SW 1271 (cell line): ENCODE results near the gene ARID3C.

ENCODE experiments used
- DNase-seq, 2 experiments: peaks; one replicate each; lab custom pipeline; 2025; lab: John Stamatoyannopoulos, UW

ARID3C gene, protein sequence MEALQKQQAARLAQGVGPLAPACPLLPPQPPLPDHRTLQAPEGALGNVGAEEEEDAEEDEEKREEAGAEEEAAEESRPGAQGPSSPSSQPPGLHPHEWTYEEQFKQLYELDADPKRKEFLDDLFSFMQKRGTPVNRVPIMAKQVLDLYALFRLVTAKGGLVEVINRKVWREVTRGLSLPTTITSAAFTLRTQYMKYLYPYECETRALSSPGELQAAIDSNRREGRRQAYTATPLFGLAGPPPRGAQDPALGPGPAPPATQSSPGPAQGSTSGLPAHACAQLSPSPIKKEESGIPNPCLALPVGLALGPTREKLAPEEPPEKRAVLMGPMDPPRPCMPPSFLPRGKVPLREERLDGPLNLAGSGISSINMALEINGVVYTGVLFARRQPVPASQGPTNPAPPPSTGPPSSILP

DNA sequence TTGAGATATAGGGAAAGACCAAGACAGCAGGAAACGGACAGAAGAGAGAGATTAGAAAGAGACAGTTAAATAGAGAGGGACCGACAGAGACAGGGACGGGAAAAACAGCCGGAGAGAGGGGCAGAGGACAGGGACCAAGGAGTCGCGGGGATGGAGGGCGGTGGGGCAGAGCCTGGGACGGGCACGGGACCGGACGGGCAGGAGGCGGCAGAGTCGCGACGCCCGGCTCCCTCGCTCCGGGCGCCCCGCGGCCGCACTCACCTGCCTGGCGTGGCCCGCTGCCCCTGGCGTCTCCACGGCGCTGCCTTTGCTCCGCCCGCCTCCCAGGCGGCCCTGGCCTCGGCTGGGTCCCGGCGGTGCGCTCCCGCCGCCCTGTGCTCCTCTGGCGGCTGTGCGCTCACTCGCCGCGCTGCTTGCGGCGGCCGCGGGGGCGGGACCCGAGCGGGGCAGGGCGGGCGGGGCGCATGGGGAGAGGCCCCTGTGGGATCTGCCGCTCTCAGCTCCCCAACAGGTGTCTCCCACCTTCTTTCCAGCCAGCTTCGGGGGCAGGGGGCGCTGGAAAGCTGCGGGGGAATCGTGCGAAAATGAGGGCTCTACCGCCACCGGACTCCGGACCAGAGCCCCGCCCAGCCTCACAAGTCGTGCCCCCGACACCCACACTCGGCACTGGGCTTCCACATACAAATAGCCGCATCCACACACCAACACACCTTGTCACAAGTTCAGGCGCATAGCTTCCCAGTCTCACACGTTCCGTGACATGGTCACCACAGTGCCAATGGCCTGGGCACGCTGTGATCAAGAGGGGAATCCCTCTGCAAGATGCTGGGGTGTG, at the start of gene ARID3C:
TSS of gene ARID3C (minus strand) at position 411 of the 835 bp plus-strand sequence. CDS start 1,052 bp downstream, outside the sequence.
- no peak for DNase-seq

GRCh38 chr9:34675869-34676268, 47.0 kb upstream of the ARID3C start:
- DNase-seq, result no peak

GRCh38 chr9:34675048-34675714, 46.3 kb upstream of the ARID3C start:
- DNase-seq, result peak in 1 of 2 experiments; percentile 33

GRCh38 chr9:34674440-34674839, 45.6 kb upstream of the ARID3C start:
- DNase-seq, result no peak

- no peak for DNase-seq
These were observed 42.4 kb upstream of the ARID3C start for GRCh38 chr9:34671307-34671706.

DNA sequence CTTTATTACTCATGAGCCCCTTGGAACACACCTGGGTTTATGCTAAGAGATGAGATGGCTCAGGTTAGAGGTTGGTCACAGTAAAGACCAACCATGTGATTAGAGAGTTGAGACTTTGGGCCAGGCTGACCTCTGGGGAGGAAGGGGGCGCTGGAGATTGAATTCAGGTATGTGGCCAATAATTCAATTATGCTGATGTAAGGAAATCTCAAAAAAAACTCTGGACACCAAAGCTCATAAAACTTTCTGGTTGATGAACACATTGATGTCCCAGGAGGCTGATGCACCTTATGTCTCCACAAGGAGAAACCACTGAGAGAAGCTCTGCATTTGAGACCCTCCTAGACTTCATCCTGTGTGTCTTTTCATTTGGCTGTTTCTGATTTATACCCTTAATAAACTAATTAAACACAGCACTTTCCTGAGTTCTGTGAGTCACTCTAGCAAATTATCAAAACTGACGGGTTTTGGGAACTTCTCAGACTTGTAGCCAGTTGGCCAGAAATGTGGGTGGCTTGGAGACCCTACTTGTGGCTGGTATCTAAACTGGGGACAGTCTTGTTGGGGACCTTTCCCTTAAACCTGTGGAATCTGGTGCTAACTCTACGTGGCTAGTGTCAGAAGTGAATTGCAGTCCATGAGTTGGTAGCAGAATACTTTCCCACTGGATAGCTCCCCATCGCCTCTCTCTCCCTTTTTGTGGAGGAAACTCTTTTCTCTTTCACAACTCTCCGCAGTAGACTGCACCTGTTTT, 41.1 kb upstream of the ARID3C start:
- DNase-seq, result no peak

DNA sequence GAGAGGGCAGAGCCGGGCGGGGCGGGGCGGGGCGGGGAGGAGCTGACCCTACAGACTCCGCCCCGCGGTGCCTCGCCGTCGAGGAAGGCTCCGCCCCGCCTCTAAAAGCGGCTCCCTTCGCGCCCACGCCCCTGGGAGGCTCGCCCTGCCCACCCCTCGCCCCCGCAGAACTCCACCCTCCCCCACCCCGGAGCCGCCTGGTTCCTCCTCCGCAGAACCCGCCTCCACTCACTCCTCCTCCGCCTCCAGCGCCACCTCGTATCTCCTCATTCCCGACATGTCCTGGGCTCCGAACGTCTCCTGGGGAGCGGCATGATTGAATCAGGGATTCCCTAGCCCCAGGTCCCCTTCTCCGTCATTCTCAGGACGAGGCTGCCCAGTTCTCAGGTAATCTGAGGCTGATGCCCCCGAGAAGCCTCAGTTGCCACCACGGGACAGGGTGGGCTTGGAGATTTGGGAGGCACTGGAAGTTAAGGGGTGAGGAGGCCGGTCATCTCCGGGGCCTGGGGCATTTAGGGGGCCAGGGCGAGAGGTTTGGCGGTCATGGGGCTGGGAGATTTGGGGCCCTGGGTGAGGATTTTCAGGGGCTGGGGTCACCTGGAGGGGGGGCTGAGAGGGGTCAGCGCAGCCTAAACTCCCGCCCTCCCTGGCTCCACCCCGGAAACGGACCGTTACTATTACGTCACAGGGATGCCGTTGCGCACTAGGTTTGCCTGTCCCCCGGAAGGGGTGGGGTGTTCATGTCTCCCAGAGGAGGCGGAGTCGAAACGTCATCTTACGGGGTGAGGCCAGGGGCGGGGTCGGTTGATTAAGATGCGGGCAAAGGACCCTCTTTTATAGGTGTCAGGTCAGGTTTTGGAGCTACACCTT, 36.8 kb upstream of the ARID3C start:
- peak; percentile 73 to 85 for DNase-seq

- no peak for DNase-seq
These were observed 36.2 kb upstream of the ARID3C start for GRCh38 chr9:34665067-34665380.

DNA sequence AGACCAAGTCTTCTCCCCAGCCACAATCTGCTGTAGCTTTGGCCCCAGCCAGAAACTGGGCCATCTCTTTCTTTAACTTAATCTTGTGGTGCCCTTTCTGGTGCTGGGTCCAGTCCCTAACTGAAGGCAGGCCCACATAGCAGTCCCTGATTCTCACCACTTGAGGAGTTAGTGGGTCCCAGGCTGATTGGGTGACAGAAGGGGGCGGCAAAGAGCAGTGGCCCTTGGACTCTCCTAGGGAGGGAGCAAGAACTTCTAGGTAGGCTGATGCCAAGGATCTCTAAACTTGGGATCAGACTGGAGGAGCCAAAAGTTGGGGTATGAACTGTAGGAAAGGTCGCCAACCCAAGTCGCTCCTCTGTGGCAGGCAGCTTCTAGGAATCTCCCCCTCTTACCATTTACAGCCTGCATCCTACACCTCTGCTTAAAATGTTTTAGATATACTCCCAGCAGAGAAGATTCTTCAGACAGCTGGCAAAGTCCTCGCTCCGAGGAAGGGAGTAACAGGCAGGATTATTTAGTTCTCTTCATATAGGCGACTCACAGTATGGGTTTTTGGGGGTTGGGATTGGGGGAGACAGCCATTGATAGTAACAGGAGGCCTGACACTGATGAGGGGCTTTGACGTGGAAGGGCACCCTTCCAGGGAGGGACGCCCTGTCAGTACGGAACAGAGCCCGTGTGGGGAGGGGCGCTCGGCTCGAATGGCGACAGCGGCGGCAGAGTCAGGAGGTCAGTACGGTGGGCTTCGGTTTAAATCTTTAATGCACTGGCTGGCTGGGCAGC, 35.6 kb upstream of the ARID3C start:
- peak; percentile 21 to 67 for DNase-seq

GRCh38 chr9:34663303-34663605, 34.4 kb upstream of the ARID3C start:
- no peak for DNase-seq

DNA sequence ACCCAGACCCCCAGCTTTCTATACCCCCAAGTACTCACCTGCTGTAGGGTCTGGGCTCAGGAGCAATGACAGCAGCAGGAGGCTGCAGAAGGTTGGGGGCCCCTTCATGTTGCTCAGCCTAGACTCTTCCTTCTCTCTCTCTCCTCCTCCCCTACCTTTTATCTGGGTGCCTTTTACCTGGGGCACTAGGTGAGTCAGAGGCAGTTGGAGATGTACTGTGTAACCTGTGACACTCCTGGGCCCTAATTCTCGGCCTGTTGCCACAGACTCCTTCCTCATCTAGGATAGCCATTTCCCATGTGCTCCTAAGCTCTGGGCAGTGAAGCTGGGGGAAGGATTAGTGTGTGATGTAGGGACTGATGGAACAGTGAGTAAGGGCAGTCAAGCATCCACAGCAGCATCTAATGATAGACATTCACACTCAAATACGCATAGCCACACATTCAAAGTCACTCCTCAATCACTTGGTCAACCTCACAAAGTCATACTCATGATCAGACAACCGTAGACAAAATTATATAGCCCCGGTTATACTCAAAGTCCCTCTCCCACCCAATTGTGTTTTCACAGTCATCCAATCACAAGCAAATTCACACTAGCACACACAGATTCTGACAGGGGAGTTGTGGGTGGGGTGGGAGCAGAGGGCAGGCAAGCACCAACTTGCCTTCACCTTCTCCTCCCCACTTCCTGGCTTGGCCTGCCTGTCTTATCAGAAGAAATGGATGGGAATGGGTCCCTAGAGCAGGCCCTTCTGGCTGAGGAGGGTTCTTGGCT, 33.8 kb upstream of the ARID3C start, which contains the start of gene CCL27:
TSS of gene CCL27 (minus strand) at position 132 of the 777 bp plus-strand sequence. CDS start at position 108, 24 bp downstream.
- DNase-seq, result no peak

DNA sequence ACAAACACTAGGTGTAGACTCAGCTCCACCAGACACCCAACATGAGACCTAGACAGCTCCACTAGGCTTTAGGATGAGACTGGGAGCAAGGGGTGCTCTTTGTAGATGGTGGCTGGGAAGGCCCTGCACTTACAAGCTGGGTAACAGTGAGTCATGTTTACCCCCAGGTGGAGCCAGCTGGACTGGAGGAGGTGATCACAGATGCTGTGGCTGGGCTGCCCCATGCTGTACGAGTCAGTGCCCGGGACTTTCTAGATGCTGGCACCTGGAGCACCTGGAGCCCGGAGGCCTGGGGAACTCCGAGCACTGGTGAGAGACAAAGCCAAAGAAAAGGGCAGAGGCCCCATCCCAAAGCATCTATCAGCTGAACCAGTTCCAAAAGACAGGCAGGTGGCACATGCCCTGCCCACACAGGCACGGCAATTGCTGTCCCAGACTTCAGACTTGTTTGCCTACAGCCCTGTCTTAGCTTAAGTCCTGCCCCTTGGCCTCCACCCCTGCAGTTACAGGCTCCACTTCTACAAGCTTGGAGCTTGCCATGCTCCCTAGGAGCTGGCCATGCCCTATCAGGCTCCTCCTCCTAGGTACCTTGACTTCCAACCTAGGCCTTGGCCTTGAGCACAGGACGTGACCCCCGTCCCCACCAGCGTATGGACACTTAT, 30.9 kb upstream of the ARID3C start:
- DNase-seq, result no peak

- DNase-seq, result no peak
These were observed 29.6 kb upstream of the ARID3C start for GRCh38 chr9:34658461-34658860.

GRCh38 chr9:34656992-34657391, 28.1 kb upstream of the ARID3C start:
- DNase-seq, result no peak

DNA sequence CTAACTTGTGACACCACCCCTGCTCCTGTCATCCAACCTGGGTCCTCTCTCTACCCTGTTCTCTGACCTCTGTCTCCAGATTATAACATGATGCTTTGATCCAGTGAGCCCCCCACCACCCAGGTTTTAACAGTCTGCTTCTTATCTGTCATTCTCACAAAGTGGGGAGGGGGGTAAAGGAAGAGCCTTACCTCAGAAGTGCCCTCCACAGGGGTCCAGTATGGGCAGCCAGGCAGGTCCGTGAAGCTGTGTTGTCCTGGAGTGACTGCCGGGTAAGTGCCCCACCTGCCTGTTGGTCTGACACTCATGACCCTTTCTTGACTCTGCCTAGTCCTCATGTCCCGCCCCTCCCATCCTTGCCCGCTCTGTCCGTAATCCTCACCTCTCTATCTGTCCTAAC, 26.5 kb upstream of the ARID3C start:
- no peak for DNase-seq

- no peak for DNase-seq
These were observed 25.6 kb upstream of the ARID3C start for GRCh38 chr9:34654323-34655051.

DNA sequence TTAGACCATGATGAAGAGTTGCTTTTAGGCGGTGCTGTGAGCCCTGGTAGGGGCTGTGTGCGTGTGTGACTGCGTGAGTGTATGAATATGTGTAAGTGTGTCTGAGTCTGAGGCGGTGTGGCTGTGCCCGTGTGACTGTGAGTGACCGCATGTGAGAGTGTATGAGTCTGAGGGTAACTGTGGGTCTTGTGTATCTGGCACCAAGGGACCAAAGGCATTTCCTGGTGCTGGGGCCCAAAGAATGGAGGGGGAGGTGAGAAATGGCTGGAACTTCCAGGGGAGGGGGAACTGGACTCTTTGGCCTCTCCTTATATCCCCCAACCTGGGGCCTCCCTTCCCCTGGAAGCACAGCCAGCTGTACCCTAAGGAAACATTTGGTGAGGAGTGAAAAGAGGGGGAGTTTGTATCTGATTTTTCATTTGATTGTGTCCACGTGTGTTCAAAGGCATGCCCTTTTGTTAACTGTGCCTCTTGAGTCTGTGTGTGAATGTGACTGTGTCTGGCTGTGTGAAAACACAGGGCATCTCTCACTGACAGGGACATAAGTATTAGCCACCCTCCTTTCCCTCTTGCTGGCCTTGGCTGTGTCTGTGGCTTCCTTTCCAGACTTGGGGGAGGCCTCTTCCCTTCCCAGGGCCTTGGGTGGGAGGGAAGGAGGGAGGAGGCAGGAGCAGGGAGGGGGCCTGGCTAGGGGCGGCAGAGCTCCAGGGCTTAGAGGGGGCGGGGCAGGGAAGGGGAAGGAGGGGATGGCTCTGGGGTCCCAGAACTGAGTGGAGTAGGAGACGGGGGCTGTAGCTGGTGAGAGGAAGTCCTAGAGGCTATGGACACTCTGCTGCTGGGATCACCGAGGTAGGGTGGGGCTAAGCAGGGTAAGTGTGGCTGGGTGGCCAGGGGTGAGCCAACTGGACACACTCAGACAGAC, 24.5 kb upstream of the ARID3C start:
- DNase-seq, result no peak
